Psoas muscle (tissue), 8 donors: ENCODE measurements around the gene PLEKHH2. TPM values are rescaled to one million over a fixed set of nuclear protein-coding genes. Genes with fewer than 3 reads are reported as not detected.

Source experiments
- ATAC-seq, 4 donors: fragments of 200-7000 bp; cut with Tn5 transposase; one replicate each; pipeline ENCODE4 v1.9.1; 2020; ENCODE audit warnings: moderate library complexity in 3 of 4, mild to moderate bottlenecking in 2 of 4
- DNase-seq, 2 donors: peaks; one replicate each; pipeline ENCODE4 v3.0.0-alpha.2; 2020
- H3K27ac ChIP-seq: fragments of 200-600 bp; one replicate; pipeline ENCODE4 v1.8.0; 2022
- H3K27me3 ChIP-seq, 3 donors: fragments of 200-600 bp in 1 of 3; one replicate each; pipeline versions ENCODE4 v1.6.1 to v1.8.0; 2013 to 2022; ENCODE audit warnings: low read length in 2 of 3, mild to moderate bottlenecking in 2 of 3, moderate library complexity in 1 of 3; ENCODE audit not compliant: insufficient read depth in 3 of 3
- H3K36me3 ChIP-seq, 2 donors: fragments of 200-600 bp in 1 of 2; one replicate each; pipeline versions ENCODE4 v1.6.1 to v1.8.0; 2013 to 2022; ENCODE audit warnings: low read depth in 1 of 2, mild to moderate bottlenecking in 1 of 2, moderate library complexity in 1 of 2; ENCODE audit not compliant: insufficient read depth in 1 of 2
- H3K4me1 ChIP-seq: fragments of 200-600 bp; one replicate; pipeline ENCODE4 v1.8.0; 2022
- H3K4me3 ChIP-seq: fragments of 200-600 bp; one replicate; pipeline ENCODE4 v1.8.0; 2022; ENCODE audit warnings: mild to moderate bottlenecking
- H3K9me3 ChIP-seq: fragments of 200-600 bp; one replicate; pipeline ENCODE4 v1.8.0; 2022
- WGBS, 3 donors: extraction: QIAGEN DNeasy Blood & Tissue Kit; methylation state at CpG; one replicate each; pipeline versions ENCODE4 v1.1.6 to v1.1.7; 2013; 5-methylcytosine and 5-hydroxymethylcytosine counted together
- intact Hi-C, 2 donors: fragments of 100-400 bp; cut with DNase I; formaldehyde crosslinking; loops; one replicate each; pipeline versions ENCODE4 v1.11.0 to v1.14.2; 2022
- long read RNA-seq, 2 donors: library from polyadenylated mRNA; unstranded; transcript quantifications; one replicate each; pipeline ENCODE4 v2.0.0, GENCODE V29; 2021
- polyA plus RNA-seq, 3 donors: library from polyadenylated mRNA; stranded (reverse); fragments of 200-250 nt; gene quantifications; one replicate each; pipeline ENCODE4 v1.2.3, GENCODE V29; 2013
- total RNA-seq, 4 donors: library from RNA; stranded (reverse); fragmentation: NEBNext Ultra II Directional in 2 of 4; extraction: Animal tissue kit (Norgen Biotek cat#: 25700) in 2 of 4; gene quantifications; one replicate each; pipeline versions ENCODE4 v1.2.1 to v1.2.4, GENCODE V29; 2021 to 2023
- TF ChIP-seq, protein P1 (sequence below): fragments of 200-600 bp; IDR thresholded peaks from one replicate; pipeline ENCODE4 v1.8.0; 2022; ENCODE audit warnings: antibody characterized with exemption
- donor health status: healthy with polysubstance abuse.
- donor health status: DM: no; HTN: no; CAD: no; lungs with moderate emphysema.
- donor health status: Bipolar disorder and iron deficiency.
- donor health status: healthy.
- donor health status: DM: yes; HTN: yes; CAD: no.
- donor health status: DM: no; HTN: no; CAD: no.
- donor health status: DM: no; HTN: no; CAD: no.
- donor health status: DM: yes; HTN: yes; CAD: no.

The PLEKHH2 gene
- total RNA-seq (1 to 10 TPM in 1 of 4 donors, under 1 TPM in 3; 0.34 to 2.2 (median 0.56) TPM), polyA plus RNA-seq (under 1 TPM; 0.14 to 0.39 (median 0.38) TPM)
- long read RNA-seq, donor 1: 0 reads
- long read RNA-seq, donor 2, partial matches to known transcripts: 2 of 2 reads
- long read RNA-seq, donor 2, other reads (novel, unspliced or antisense): 0 of 2 reads

DNA sequence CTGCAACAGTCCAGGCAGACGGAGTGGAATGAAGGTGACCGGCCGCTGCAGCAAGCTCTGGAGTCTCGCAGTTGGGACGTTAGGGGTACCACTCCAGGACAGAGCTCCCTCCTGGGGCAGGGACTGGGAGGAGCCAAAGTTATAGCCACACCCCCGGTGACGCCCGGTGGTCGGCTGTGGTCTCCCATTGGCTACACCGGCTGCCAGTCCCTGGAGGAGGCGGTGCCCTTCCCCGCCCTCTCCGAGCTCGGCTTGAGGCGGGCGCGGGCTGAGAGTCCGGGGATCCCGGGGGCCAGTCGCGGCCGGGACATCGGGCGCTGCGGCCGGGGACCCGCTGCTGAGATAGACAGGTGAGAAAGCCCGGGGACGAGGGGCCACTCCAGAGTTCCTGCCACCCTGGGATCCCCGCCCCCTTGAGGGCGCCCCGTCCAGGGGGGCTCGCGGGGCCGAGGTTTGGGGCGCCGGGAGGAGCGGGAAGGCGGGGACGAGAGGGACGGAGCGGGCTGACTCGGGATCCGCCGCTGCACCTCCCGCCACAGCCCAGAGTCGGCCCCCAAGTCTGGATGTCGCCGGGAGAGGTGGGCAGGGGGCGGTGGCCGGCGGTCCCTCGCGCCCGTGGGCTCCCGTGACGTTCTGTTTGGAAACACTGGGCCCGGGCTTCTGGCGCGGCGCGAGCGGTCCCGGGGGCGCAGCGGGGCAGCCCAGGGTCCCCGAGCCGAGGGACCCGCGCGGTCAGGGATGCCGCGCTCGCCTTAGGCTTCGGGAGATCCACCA lies at the start of gene PLEKHH2:
Gene PLEKHH2, plus strand, starts transcription at position 231 of the 774 bp plus-strand sequence. CDS start 7,414 bp downstream, outside the sequence.
- WGBS, 3 donors: 1 to 2% (median 1%) methylated on average over 53 to 75 of the region's 75 CpGs
- Histone ChIP-seq H3K27me3 (peaks cover 4 to 58% (median 7%) of the 10 kb centered on the region in 3 donors), H3K9me3 (no peaks in the 10 kb centered on the region)

DNA sequence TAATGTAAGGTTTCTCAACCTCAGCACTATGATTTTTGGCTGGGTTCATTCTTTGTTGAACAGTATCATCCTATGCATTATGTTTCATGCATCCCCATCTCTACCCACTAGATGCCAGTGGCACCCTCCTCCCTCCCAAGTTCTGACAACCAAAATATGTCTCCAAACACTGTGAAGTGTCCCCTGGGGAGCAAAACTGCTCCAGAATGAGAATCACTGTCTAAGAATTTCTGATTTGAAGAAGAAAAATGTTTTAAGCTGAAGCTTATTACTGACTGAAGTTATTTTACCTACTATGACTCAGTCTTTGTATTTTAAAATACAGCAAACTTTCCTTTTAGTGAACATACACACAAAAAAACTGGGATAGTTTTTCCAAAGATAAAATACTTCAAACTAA lies 44.6 kb upstream of the PLEKHH2 start:
- peaks cover 11% of the 10 kb centered on the region for H3K4me1 ChIP-seq
- intact Hi-C loops: no loop called here
- no peaks in the 10 kb centered on the region for H3K9me3 ChIP-seq
- peaks cover 2 to 49% of the 10 kb centered on the region in 2 donors for H3K36me3 ChIP-seq
- TF ChIP-seq, protein P1, sequence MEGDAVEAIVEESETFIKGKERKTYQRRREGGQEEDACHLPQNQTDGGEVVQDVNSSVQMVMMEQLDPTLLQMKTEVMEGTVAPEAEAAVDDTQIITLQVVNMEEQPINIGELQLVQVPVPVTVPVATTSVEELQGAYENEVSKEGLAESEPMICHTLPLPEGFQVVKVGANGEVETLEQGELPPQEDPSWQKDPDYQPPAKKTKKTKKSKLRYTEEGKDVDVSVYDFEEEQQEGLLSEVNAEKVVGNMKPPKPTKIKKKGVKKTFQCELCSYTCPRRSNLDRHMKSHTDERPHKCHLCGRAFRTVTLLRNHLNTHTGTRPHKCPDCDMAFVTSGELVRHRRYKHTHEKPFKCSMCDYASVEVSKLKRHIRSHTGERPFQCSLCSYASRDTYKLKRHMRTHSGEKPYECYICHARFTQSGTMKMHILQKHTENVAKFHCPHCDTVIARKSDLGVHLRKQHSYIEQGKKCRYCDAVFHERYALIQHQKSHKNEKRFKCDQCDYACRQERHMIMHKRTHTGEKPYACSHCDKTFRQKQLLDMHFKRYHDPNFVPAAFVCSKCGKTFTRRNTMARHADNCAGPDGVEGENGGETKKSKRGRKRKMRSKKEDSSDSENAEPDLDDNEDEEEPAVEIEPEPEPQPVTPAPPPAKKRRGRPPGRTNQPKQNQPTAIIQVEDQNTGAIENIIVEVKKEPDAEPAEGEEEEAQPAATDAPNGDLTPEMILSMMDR: no peak
- ATAC-seq (no peak), DNase-seq (no peak)
- no peak overlapping the region for H3K4me3 ChIP-seq
- H3K27me3 ChIP-seq: no peaks in the 10 kb centered on the region
- no peak overlapping the region for H3K27ac ChIP-seq

More for the DNA sequence above, at the start of gene PLEKHH2:
- Histone ChIP-seq H3K4me3 (peak within 1 kb of the TSS; percentile 77), H3K36me3 (no peaks in the 10 kb centered on the region), H3K27ac (no peak within 1 kb of the TSS), H3K4me1 (no peaks in the 10 kb centered on the region)
- peak; percentile 88 to 92 for DNase-seq
- intact Hi-C loops: no loop called here
- TF ChIP-seq, protein P1: no peak
- peak; percentile 95 to 99 (median 98) for ATAC-seq

DNA sequence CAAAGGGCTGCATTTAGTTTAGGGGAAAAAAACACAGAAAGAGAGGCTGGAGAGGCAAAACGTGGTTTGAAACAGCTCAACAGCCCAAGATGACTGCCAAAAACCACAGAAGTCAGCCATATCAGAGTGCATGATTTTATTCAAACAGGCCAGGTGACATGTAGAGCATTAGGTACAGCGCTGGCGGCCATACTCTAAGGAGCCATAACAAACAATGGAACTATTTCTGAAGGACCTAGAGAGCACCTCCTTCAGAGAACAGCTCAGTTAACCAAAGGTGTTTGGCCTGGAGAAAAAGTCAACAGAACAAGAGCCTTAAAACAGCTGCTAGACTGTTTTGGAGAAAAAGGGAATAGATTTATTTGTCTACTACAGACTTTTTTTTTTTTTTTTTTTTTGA lies 43.8 kb upstream of the PLEKHH2 start:
- no peak overlapping the region for H3K4me3 ChIP-seq
- DNase-seq: no peak
- peaks cover 2 to 40% of the 10 kb centered on the region in 2 donors for H3K36me3 ChIP-seq
- H3K27me3 ChIP-seq: peaks cover 0 to 3% (median 0%) of the 10 kb centered on the region in 3 donors
- no peak overlapping the region for H3K27ac ChIP-seq
- TF ChIP-seq, protein P1: no peak
- H3K9me3 ChIP-seq: no peaks in the 10 kb centered on the region
- intact Hi-C loops: no loop called here
- ATAC-seq: no peak
- WGBS, 3 donors: 83 to 89% (median 88%) methylated on average over 3 of the region's 3 CpGs
- peaks cover 11% of the 10 kb centered on the region for H3K4me1 ChIP-seq

DNA sequence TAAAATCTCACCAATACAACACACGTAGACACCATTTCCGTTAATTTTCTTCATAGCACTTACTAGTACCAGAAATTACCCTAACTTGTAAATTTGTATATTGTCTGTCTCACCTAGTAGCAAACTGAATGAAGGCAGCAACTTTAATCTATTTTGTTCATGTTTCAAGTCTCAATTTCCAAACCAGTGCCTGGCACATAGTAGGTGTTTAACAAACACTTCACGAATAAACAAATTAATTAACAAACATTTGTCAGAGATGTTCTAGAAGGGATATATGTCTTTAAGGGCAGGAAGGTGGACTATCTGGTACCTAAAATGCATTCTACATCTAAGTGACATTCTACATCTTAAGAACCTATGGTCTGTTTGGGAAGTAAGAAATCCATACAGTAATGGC lies 42.2 kb upstream of the PLEKHH2 start:
- Histone ChIP-seq H3K27me3 (peaks cover 0 to 4% (median 3%) of the 10 kb centered on the region in 3 donors), H3K27ac (no peak overlapping the region), H3K9me3 (no peaks in the 10 kb centered on the region), H3K4me1 (peaks cover 11% of the 10 kb centered on the region), H3K4me3 (peak overlapping the region; percentile 85), H3K36me3 (peaks cover 0 to 25% of the 10 kb centered on the region in 2 donors)
- 86 to 92% (median 92%) methylated on average over 3 of the region's 3 CpGs for WGBS, 3 donors
- TF ChIP-seq, protein P1: no peak
- DNase-seq: no peak
- intact Hi-C loops: no loop called here
- no peak for ATAC-seq
